DMS79 (cell line): ENCODE data around the gene NRN1L.
"Not testable (repeated sequence)": the region's sequence is repeated elsewhere in the genome, so short reads cannot be mapped to it uniquely, and the experiment has no call there.

Source experiments
- DNase-seq: peaks from one replicate; lab custom pipeline; 2025; lab: John Stamatoyannopoulos, UW

The NRN1L gene

DNA sequence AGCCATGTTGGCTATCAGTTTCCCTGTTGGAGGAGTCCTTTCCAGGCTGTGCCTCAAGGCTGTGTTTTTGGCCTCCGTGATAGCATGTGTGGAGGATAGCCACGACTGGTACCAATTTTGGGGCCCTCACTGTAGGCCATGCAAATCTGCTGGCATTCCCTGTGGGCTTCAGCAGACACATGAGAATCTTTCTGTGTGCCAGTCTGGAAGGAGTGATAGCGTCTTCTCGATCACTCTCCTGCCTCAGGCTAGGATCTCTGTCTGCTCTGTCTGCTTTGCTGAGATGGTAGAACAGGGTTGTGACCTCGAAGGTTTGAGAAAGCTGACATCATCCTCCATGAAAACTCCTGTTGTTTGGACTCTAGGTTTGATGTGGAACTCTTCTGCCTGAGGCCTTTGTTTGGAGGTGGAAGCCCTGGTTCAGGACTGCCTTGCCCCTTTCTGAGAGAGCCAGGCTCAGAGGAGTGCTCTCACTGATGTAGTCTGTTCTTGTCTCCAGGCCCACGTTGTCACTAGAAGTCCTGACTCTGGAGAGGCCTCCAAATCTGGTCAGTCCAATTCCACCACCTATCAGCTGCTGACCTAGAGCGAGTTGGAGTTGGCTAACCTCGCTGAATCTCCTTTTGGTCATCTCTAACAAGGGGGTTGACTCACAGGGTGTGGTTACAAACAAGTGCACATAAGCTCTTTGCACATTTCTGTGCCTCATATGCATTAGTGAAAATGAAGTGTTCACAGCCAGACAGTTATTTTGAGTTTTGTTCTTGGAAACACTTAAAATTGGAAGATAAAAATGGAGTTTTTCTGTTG is 23.9 kb upstream of the NRN1L start:
- DNase-seq, result no peak

DNA sequence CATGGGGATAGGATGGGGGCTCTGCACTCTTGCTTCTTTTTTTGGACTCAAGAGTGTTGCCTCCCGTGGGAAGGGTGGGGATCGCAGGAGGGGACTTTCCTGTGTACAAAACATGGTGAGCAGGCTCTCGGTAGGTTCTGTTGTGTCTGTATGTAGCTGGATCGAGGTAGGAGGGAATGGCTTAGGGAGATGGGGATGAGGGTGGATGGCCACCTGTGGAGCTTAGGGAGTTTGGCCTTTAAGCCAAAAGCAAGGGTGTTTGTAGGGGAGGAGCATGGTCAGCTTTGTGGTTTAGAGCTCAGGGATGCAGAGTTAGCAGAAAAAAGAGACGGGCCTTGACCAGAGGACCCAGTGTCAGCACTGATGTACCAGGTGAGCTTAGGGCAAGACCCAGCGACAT is 22.8 kb upstream of the NRN1L start:
- no peak for DNase-seq

DNA sequence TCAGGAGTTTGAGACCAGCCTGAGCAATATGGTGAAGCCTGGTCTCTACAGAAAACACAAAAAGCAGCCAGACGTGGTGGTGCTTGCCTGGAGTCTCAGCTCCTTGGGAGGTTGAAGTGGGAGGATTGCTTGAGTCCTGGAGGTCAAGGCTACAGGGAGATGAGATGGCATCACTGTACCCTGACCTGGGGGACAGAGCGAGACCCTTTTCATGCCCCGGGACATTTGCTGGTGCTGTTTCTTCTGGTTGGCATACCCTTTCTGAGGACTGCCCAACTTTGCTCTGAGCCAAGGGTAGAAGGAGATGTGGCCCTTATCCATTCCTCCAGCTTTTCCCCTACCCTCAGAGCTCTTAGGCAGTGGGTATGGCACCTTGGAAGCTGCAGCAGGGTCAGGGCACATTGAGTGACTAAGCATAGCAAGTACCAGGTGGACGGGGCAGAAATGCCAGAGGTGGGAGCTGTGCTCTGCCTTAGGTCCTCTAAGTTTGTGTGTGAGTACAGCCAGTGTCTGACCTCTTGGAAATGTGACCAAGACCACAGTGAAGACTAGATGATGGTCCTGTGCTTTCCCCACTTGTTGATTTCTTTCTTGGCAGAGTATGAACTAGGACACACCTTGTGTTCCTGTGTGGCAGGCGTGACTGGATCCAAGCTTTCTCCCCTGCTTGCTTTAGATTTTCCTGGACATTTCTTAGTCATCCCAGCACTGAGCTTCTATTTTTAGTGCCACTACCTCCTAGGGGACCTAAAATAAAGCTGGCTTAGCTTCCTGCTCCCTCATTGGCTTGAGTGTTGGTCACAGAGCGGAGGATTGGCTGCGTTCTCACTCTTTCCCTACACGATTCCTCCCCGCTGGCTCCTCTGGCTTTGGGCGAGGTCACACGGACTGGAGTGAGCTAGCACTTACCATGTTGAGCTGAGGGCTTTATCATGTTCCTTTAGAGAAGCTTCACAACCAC is 21.8 kb upstream of the NRN1L start:
- DNase-seq, result no peak

DNA sequence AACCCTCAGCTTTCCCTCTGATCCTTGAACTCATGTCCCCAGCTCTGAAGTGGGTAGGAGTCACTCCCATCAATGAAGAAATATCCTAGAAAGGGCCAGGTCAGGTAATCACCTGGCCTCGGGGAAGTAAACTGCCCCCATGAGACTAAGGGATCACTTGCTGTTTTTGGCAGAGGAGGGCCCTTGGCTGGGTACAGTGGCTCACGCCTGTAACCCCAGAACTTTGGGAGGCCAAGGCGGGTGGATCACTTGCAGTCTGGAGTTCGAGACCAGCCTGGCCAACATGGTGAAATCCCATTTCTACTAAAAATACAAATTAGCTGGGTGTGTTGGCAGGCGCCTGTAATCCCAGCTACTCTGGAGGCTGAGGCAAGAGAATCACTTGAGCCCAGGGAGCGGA is 20.6 kb upstream of the NRN1L start:
- not testable (repeated sequence) for DNase-seq

DNA sequence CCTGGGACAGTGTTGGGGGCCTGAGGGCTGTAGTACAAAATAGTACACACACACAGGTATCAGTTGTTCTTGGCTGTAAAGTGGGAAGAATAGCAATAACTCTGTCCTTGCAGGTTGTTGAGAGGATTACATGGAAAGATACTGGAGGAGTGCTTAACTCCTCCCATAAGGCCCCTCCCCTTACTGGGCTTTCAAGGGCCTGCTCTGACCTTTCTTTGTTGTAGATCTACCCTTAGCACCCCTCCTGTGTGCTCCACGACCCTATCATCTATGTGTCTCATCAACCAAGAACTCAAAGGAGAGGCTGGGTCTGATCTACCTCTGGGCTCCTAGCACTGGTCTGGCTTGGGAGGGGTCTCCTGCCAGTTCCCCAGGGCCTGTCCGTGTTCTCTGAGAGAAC is 20.1 kb upstream of the NRN1L start:
- no peak for DNase-seq

DNA sequence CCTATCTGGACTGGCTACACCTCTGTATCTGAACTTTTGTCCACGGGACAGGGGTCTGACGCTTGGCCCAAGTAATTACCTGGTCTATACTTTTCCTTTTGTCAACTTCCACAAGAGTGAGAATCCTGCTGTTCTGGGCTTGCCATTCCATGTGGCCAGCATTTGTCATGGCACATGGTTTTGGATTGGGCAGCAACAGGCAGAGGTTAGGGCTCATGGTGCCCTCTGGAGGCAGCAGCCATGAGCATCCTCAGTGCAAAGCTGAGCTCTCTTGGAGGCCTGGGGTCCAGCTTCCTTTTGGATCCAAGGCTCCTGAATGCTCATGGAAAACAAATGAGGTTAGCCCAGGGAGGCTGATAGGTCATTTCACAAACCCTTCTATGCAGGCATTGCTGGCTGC is 19.4 kb upstream of the NRN1L start:
- no peak for DNase-seq

DNA sequence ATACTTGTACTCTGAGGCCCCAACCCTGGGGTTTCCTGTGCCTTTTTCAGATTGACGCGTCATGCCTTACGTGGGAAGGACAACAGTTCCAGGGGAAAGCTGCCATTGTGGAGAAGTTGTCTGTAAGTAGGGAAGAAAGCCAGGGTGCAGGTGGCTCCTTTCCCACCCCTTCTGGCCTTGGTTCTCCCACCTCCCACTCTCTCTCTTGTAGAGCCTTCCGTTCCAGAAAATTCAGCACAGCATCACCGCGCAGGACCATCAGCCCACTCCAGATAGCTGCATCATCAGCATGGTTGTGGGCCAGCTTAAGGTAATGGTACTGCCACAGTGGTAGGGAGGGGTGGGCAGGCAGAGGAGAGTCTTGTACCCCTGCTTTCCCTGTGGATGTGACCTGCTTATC is 16.4 kb upstream of the NRN1L start:
- no peak for DNase-seq

DNA sequence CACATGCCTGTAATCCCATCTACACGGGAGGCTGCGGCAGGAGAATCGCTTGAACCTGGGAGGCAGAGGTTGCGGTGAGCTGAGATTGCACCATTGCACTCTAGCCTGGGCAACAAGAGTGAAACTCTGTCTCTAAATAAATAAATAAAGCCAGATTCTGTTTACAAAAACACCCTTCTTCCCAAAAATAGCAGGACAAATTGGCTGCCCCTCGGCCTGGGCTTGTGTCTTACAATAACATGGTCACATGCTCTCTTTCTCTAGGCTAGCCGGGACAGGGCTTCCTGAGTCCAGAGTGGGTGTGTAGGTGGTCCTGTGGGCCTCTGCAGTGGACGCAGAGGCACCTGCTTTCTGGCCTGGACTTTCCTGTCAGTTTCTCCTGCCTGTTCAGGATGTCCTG is 15.0 kb upstream of the NRN1L start:
- no peak for DNase-seq

DNA sequence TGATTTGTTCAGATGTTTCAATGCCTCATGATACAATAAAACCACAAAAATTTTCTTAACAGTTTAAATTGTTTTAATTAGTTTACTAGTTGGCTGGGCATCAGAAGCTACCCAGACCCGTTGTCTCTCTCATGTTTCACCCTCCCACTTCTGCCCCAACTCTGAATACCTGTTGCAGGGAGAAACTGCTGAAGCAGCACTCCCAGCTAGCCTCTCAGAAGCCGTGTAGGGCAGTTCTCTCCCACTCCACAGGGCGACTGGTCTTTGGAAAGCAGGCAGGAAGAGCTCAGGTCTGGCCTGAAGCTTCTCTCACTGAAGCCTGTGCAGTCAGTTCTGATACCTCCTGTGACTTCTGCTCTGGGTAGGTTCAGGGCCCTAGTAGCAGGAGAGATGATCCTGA is 13.4 kb upstream of the NRN1L start:
- DNase-seq, result no peak

DNA sequence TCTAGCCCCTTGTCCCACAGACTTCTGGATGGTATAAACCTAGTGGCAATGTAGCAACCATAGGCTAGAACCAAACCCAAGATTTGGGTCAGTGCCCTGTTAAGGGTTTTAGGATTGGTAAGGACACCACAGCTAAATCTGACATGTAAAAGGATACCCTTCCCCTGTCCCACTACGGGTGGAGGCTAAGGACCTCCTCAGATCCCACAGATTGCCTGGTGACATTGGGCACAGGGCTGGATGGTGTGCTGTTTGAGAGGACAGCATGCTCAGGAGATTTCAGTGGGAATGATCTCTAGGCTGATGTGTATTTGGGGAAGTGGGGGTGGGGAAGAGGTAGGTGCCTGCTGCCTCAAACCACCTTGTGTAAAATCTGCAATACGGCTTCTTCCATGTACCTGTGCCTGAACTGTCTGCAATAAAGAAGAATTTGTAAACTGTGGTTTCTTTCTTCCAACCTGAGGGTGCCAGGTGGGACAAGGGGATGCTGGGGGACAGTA is 12.5 kb upstream of the NRN1L start:
- DNase-seq, result no peak

DNA sequence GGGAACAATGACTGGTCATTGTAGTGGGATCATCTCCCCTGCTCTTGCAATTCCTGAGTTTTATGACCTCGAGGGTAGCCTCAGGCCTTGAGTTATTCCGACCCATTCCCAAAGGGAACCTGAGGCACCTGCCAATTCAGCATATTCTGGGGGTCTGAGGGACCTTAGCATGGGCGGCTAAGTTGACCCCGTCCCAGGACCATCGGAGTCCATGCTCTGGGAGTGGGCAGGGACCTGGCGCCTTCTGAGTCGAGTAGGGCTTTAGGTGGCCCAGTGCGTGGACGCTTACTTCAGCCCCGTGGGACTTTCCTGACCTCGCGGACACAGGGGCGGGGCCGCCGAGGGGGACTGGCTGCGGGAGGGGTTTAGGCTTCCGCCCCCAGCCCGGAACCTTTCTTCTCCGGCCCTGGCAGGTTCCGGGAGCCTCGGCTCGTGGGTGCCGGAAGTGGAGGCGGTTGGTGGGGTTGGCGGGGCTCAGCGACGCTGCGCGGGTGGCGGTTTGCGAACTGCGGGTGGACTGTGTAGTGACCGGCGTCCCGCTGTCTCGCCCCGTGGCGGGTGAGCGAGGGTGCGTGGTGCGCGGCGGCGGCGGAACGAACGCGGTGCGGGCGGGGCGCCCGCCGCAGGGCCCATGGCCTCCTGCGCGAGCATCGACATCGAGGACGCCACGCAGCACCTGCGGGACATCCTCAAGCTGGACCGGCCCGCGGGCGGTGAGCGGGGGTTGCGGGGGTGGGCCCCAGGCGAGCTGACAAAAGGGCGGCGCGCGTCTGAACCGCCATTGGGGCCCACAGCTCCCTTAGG is 11.9 kb upstream of the NRN1L start, which contains the start of gene EDC4:
Gene EDC4 (plus strand): TSS at position 422 of the 804 bp plus-strand sequence. CDS start 210 bp downstream, at position 632.
- peak; percentile 13 for DNase-seq

DNA sequence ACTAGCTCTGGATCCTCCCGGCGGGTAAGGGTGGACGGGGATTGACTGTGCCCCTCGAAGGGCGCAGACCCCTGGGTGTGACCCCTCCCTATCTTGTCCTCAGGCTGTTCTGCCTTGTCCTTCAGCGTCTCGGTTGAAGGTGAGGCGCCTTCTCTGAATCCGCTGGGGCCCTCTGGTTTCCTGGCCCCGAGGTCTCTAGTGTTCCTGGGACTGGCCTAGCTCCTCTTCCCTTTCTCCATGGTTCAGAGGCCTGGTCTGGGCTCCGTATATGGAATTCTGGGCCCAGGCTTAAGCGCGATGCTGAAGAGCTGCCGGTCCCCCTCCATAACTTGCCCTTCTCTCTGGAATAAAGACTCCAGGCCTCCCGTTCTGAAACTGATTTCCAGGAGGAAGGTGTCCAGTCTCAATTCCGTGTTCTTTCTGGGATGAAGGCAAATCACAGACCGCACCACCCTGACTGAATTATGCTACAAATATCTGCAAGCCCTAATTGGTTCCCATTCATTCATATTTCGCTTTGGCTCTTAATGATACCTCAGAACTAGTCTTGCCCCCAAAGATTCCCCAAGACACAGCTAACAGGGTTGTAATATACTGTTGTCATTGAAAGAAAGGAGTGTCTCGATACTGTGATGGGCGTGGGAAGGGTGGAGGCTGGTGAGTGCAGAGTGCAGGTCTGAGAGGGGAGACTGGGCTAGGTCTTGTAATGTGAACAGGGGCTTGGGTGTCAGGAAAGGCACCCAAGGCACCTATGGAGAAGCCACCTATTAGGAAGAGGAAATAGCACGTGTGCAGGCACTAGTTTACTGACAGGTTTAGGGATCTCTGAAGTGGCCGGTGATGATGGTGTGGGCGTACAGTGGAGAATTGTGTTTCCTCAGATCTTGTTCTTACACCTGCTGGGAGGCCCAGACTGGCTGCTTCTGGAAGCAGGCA is 11.0 kb upstream of the NRN1L start:
- DNase-seq, result no peak

DNA sequence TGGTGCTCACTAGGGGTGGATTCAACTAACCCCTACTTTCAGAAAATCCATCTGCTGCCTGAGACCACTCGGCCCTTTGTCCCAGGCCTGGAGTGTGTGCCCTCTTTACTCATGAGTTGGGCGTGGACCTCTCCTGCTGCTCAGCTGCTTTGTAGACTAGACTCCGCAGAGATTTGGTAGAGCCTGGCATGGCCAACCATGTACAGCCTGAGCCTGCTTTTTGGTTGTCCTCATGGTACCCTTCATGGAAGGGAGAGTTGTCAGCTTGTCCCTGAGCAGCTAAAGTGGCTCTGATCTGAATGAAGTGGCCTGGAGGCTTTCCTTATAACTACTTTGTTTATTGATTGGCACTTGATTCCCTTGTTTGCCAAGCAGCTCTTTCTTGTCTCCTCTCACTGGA is 10.3 kb upstream of the NRN1L start:
- no peak for DNase-seq

DNA sequence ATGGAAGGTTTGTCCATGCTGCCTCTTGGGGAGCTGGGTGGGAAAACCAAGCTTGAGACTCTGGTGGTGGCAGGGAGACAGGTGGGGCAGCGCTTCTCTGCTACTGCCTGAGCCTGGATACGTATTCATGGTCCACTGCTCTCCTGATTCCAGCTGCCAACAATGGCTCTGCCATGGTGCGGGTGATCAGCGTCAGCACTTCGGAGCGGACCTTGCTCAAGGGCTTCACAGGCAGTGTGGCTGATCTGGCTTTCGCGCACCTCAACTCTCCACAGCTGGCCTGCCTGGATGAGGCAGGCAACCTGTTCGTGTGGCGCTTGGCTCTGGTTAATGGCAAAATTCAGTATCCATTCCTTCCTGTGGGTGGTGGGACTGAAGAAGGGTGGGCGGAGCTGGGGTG is 7.6 kb upstream of the NRN1L start:
- no peak for DNase-seq

DNA sequence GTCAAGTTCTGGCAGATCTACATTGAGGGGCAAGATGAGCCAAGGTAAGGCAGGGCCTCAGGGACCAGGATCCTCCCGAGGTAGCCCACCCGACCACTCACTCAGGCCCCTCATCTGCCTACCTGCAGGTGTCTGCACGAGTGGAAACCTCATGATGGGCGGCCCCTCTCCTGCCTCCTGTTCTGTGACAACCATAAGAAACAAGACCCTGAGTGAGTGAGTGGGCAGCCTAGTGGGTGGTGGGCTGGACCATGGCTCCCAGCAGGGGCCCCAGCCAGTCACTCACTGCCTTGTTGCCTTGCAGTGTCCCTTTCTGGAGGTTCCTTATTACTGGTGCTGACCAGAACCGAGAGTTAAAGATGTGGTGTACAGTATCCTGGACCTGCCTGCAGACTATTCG is 6.5 kb upstream of the NRN1L start:
- DNase-seq, result no peak

DNA sequence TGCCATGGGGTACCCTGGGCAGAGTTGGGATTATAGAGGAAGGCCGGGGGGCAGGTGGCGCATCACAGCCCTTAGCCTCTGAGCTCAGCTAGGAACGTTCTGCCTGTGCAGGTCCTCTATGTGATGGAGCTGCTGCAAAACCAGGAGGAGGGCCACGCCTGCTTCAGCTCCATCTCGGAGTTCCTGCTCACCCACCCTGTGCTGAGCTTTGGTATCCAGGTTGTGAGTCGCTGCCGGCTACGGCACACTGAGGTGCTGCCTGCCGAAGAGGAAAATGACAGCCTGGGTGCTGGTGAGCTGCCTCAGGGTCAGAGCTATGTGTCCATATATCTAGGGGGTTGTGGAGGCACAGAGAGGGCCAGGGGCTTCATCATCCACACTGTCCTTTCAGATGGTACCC is 5.8 kb upstream of the NRN1L start:
- no peak for DNase-seq

DNA sequence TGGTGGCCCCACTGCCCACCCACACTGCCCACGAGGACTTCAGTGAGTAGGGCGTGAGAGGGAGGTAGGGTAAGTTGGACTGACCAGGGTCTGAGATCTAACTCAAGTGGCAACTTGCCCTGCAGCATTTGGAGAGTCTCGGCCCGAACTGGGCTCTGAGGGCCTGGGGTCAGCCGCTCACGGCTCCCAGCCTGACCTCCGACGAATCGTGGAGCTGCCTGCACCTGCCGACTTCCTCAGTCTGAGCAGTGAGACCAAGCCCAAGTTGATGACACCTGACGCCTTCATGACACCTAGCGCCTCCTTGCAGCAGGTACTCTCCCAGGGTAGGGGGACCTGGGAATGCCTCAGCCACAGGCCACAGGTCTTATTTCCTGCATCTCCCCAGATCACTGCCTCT is 5.2 kb upstream of the NRN1L start:
- DNase-seq, result no peak

DNA sequence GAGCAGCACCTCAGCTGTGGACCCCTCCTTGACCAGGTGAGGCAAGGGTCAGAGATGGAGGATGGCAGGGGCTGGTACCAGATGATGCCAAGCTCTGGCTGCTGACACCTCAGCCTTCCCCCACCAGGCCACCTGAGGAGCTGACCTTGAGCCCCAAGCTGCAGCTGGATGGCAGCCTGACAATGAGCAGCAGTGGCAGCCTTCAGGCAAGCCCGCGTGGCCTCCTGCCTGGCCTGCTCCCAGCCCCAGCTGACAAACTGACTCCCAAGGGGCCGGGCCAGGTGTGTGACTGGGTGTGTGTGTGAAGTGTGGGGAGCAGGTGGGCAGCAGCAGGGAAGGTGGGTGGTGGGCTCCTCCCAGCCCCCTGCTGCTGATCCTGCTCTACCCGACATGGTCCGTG is 4.7 kb upstream of the NRN1L start:
- no peak for DNase-seq

DNA sequence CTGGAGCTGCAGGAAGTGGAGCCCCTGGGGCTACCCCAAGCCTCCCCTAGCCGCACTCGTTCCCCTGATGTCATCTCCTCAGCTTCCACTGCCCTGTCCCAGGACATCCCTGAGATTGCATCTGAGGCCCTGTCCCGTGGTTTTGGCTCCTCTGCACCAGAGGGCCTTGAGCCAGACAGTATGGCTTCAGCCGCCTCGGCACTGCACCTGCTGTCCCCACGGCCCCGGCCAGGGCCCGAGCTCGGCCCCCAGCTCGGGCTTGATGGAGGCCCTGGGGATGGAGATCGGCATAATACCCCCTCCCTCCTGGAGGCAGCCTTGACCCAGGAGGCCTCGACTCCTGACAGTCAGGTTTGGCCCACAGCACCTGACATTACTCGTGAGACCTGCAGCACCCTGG is 4.1 kb upstream of the NRN1L start:
- no peak for DNase-seq

DNA sequence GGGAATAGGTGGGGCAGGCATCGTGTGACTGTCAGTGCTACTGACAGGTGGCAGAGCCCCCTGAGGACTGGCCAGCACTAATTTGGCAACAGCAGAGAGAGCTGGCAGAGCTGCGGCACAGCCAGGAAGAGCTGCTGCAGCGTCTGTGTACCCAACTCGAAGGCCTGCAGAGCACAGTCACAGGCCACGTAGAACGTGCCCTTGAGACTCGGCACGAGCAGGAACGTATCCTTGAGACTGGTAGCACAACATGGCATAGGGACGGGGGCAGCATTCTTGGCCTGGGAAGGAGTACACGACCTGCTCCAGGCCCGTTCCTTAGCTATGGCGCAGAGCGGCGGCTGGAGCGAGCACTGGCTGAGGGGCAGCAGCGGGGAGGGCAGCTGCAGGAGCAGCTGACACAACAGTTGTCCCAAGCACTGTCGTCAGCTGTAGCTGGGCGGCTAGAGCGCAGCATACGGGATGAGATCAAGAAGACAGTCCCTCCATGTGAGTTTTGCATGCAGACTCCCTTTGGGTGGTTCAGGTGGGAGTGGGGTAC is 3.0 kb upstream of the NRN1L start:
- DNase-seq, result no peak
